PFSK-1 (cell line): ENCODE results near the gene AP1S1.

Source experiments
- FOXP2 ChIP-seq: optimal IDR thresholded peaks from 2 replicates; pipeline ENCODE3; 2011; ENCODE audit warnings: borderline replicate concordance, control low read depth, inconsistent platforms; ENCODE audit not compliant: insufficient read depth; ENCODE audit errors: extremely low read length, extremely low read depth
- POLR2AphosphoS5 ChIP-seq: IDR thresholded peaks from 2 replicates; pipeline ENCODE4 v1.6.1; 2012; ENCODE audit warnings: low read depth, mild to moderate bottlenecking, control low read depth, low read length, moderate library complexity
- SIN3A ChIP-seq: IDR thresholded peaks from 2 replicates; pipeline ENCODE4 v1.6.1; 2012; ENCODE audit warnings: mild to moderate bottlenecking, low read length, moderate library complexity, borderline replicate concordance; ENCODE audit not compliant: insufficient read depth
- TAF1 ChIP-seq: IDR thresholded peaks from 2 replicates; pipeline ENCODE4 v1.6.1; 2012; ENCODE audit warnings: low read length, control low read depth, borderline replicate concordance; ENCODE audit not compliant: insufficient read depth
- TF ChIP-seq, protein P1 (sequence below), 2 experiments: IDR thresholded peaks; 2 replicates each; pipeline versions ENCODE4 v1.6.1 to v1.8.0; 2011 to 2012; ENCODE audit warnings: low read depth in 2 of 2, low read length in 2 of 2, control low read depth in 1 of 2, inconsistent platforms in 1 of 2, mild to moderate bottlenecking in 1 of 2, moderate library complexity in 1 of 2; ENCODE audit not compliant: insufficient read depth in 1 of 2

AP1S1 gene

DNA sequence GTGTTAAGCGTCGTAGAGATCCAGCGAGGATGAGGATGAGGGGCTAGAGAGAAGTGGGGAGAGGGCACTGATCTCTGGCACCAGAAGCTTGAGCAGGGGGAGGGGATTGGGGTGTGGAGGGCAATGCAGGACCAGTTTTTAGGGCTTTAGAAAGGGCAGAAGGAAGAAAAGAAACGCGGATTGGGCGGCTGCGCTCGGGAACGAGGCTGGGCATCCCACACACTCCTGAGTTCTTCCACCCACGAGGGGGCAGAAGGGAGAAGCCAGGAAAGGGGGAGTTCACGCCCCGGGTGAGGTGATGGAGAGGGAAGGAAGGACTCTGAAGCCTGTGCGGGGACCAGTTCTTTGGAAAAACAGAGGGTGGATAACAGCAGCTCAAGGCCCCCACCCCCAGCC, 17.2 kb downstream of the AP1S1 start:
- TF ChIP-seq, protein P1, sequence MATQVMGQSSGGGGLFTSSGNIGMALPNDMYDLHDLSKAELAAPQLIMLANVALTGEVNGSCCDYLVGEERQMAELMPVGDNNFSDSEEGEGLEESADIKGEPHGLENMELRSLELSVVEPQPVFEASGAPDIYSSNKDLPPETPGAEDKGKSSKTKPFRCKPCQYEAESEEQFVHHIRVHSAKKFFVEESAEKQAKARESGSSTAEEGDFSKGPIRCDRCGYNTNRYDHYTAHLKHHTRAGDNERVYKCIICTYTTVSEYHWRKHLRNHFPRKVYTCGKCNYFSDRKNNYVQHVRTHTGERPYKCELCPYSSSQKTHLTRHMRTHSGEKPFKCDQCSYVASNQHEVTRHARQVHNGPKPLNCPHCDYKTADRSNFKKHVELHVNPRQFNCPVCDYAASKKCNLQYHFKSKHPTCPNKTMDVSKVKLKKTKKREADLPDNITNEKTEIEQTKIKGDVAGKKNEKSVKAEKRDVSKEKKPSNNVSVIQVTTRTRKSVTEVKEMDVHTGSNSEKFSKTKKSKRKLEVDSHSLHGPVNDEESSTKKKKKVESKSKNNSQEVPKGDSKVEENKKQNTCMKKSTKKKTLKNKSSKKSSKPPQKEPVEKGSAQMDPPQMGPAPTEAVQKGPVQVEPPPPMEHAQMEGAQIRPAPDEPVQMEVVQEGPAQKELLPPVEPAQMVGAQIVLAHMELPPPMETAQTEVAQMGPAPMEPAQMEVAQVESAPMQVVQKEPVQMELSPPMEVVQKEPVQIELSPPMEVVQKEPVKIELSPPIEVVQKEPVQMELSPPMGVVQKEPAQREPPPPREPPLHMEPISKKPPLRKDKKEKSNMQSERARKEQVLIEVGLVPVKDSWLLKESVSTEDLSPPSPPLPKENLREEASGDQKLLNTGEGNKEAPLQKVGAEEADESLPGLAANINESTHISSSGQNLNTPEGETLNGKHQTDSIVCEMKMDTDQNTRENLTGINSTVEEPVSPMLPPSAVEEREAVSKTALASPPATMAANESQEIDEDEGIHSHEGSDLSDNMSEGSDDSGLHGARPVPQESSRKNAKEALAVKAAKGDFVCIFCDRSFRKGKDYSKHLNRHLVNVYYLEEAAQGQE (IDR thresholded peaks at IDR 0.05; ENCODE audit: insufficient read depth in 1 of 2, low read depth in 2 of 2, low read length in 2 of 2): no peak
- TF ChIP-seq TAF1 (no peak), SIN3A (no peak), FOXP2 (no peak), POLR2AphosphoS5 (no peak)

DNA sequence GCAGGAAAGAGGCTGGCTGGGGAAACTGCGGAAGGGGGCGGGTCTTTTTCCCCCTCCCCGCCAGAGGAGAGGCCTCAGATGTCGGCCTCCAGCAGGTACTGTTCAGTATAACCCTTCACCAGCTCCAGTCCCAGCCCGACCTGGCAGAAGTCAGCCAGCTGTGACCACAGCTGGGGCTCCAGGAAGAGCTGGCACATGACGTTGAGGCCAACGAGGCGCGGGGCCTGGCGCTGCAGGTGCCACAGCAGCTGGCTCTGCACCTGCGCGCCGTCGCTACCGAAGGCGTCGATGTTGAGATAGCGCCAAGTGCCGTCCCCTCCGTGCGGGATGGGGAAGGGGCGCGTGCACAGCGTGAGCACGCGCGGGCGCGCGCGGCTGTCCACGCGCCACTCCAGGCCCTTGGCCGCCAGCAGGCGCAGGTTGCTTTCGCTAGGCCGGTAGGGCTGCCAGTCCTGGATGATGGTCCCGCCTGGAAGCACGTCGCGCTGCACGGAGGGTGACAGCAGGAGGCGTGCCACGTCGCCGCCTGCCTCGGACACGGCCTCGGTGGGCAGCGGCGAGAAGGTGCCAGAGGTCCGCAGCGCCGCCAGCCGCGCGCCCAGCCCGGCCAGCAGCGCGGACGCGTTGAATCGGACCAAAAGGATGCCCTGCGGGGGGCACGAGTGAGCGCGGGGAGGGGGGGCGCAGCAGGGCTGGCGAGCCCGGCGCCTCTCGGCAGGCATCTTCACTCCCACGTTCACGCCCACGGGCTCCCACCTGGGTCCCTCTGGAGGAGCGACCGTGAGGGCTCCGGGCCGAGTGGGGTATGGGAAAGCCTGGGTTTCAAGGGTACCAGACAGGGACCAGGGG, 18.0 kb downstream of the AP1S1 start:
- TF ChIP-seq, protein P1 (IDR thresholded peaks at IDR 0.05; ENCODE audit: insufficient read depth in 1 of 2, low read depth in 2 of 2, low read length in 2 of 2): no peak
- TF ChIP-seq TAF1 (no peak), FOXP2 (no peak), SIN3A (no peak), POLR2AphosphoS5 (no peak)

DNA sequence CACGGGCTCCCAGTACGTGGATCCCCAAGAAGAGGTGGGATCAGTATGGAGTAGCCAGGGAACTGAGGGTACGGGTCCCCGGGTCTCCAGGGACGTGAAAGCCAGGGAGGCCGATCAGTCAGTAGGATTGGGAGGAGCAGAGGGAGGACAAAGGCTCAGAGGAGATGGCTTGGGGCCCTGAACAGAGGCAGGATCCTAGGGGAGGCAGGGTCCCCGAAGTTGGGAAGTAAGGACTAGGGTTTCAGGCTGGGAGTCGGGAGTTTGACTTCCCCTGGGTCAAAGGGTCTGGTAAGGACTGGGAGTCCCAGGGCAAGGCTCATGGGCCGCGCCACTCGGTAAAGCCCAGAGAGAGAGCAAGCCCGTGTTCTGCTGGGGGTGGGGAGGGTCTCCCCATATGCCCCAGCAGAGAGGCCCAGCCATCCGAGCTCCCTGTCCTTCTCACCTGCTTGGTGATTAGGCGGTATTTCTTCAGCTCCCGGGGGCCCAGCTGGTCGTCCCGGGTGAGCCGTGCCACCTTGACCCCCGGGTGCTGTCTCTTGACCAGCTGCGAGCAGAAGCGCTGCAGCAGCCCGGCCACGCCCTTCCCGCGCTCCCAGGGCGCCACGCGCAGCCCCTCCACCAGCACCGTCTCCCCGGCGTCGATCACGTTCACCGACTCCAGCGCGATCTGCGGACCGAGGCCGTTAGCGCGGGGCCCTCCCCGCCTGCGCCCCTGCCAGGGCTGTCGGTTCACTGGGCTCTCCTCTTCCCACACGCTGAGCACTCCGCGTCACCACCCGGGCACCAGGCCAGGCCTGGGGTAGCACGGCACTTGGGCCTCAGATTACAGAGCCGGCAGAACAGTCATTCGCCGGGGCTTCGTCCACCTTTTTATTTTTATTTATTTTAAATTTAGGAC, 18.8 kb downstream of the AP1S1 start:
- TF ChIP-seq, protein P1 (IDR thresholded peaks at IDR 0.05; ENCODE audit: insufficient read depth in 1 of 2, low read depth in 2 of 2, low read length in 2 of 2): no peak
- TF ChIP-seq SIN3A (no peak), TAF1 (no peak), POLR2AphosphoS5 (no peak), FOXP2 (no peak)

DNA sequence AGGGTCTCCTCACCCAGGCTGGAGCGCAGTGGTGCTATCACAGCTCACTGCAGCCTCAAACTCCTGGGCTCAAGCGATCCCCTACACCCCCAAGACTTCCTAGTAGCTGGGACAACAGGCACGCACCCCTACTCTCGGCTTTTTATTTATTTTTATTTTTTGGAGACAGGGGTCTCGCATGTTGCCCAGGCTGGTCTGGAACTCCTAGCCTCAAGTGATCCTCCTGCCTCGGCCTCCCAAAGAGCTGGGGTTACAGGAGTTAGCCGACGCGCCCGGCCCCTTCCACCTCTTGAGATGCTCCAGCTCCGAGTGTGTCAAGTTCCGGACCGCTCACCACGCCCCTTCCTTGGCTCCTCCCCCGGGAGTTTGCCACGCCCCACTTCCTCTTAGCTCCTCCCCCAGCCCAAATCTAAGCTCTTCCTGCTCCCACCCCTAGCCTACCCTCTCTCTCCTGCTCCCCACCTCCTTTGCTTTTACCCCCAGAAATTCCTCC, 19.5 kb downstream of the AP1S1 start:
- no peak for TF ChIP-seq POLR2AphosphoS5
- no peak for TF ChIP-seq TAF1
- TF ChIP-seq FOXP2: no peak
- TF ChIP-seq, protein P1 (IDR thresholded peaks at IDR 0.05; ENCODE audit: insufficient read depth in 1 of 2, low read depth in 2 of 2, low read length in 2 of 2): no peak
- no peak for TF ChIP-seq SIN3A
